K562 (cell line): Measurements from ENCODE around the gene C5AR2. TPM values are rescaled to one million over a fixed set of nuclear protein-coding genes. Genes with fewer than 3 reads are reported as not detected.

Experiments
- ASH1L ChIP-seq: fragments of 450-650 bp; IDR thresholded peaks from 2 replicates; pipeline ENCODE4 v1.6.1; 2018; ENCODE audit warnings: borderline replicate concordance, mild to moderate bottlenecking, low read depth; ENCODE audit not compliant: partially characterized antibody
- C11orf30 ChIP-seq: fragments of 450-650 bp; IDR thresholded peaks from 2 replicates; pipeline ENCODE4 v1.6.1; 2016; ENCODE audit warnings: low read depth, mild to moderate bottlenecking
- CBFA2T3 ChIP-seq: fragments of 450-650 bp; IDR thresholded peaks from 2 replicates; pipeline ENCODE4 v1.6.1; 2017
- CXXC5 ChIP-seq: fragments of 250-450 bp; sonication (Bioruptor Pico); IDR thresholded peaks from 2 replicates; pipeline ENCODE4 v1.8.0; 2022; ENCODE audit warnings: inconsistent platforms, mild to moderate bottlenecking, moderate library complexity
- FOS ChIP-seq: IDR thresholded peaks from 3 replicates; pipeline ENCODE4 v1.6.1; 2011; ENCODE audit not compliant: insufficient read length; ENCODE audit errors: extremely low read depth
- HMGN3 ChIP-seq: IDR thresholded peaks from 2 replicates; pipeline ENCODE4 v1.6.1; 2011; ENCODE audit warnings: borderline replicate concordance, low read depth, mild to moderate bottlenecking, mixed read lengths, low read length; ENCODE audit not compliant: insufficient read length; ENCODE audit errors: extremely low read depth
- HMGXB4 ChIP-seq: sonication (generic); formaldehyde crosslinking; IDR thresholded peaks from 2 replicates; pipeline ENCODE4 v1.8.1; 2023; ENCODE audit warnings: mild to moderate bottlenecking, missing genetic modification reagents
- MITF ChIP-seq: IDR thresholded peaks from 2 replicates; pipeline ENCODE4 v1.6.1; 2014; ENCODE audit warnings: antibody characterized with exemption
- NKRF ChIP-seq: fragments of 450-650 bp; IDR thresholded peaks from 2 replicates; pipeline ENCODE4 v1.6.1; 2016; ENCODE audit warnings: borderline replicate concordance
- RBM15 ChIP-seq: fragments of 200-400 bp; formaldehyde crosslinking; IDR thresholded peaks from 2 replicates; pipeline ENCODE4 v1.6.1; 2018; ENCODE audit warnings: mild to moderate bottlenecking, low read length, moderate library complexity; ENCODE audit not compliant: insufficient read depth
- RNF2 ChIP-seq: sonication (generic); IDR thresholded peaks from 2 replicates; pipeline ENCODE4 v1.6.1; 2016
- THRB ChIP-seq: fragments of 450-650 bp; formaldehyde crosslinking; conservative IDR thresholded peaks from 2 replicates; pipeline ENCODE4 v1.4.0; 2022; ENCODE audit warnings: mild to moderate bottlenecking, missing genetic modification characterization
- VEZF1 ChIP-seq: fragments of 200-800 bp; sonication (Bioruptor generic); IDR thresholded peaks from 2 replicates; pipeline ENCODE4 v1.6.1; 2017; ENCODE audit warnings: missing genetic modification characterization, missing compliant biosample characterization
- YY1 ChIP-seq, 3 experiments: IDR thresholded peaks; 2 replicates each; pipeline ENCODE4 v1.6.1; 2011; ENCODE audit warnings: low read length in 2 of 3, mild to moderate bottlenecking in 2 of 3, moderate library complexity in 2 of 3, borderline replicate concordance in 1 of 3, control low read depth in 1 of 3, low read depth in 1 of 3; ENCODE audit not compliant: insufficient read depth in 3 of 3, insufficient replicate concordance in 2 of 3, control insufficient read depth in 1 of 3, insufficient read length in 1 of 3; ENCODE audit errors: extremely low read depth in 1 of 3
- ZBTB33 ChIP-seq: sonication (generic); formaldehyde crosslinking; IDR thresholded peaks from 2 replicates; pipeline ENCODE4 v1.8.1; 2023; ENCODE audit warnings: mild to moderate bottlenecking, missing genetic modification reagents
- ZNF12 ChIP-seq: sonication (generic); formaldehyde crosslinking; IDR thresholded peaks from 2 replicates; pipeline ENCODE4 v1.4.0; 2020; ENCODE audit warnings: mild to moderate bottlenecking, missing genetic modification reagents
- polyA plus RNA-seq, 8 experiments: library from polyadenylated mRNA; depleted of rRNA in 4 of 8; stranded (reverse) in 5 of 8; unstranded in 3 of 8; fragments of >200 nt; fragmentation: Nextera tagmentation in 2 of 8; fragmentation: Illumina TruSeq in 1 of 8; extraction: Ambion mirVana in 2 of 8; extraction: Trizol in 1 of 8; gene quantifications; 2 replicates each; pipeline versions ENCODE4 v1.2.1 to v1.2.3, GENCODE V29; 2011 to 2014; ENCODE audit warnings: inconsistent platforms in 1 of 8, missing spikeins in 1 of 8
- total RNA-seq, 7 experiments: library from RNA; depleted of rRNA in 6 of 7; stranded (reverse); fragments of >200 nt in 6 of 7; fragmentation: Illumina TruSeq in 2 of 7; extraction: Trizol in 2 of 7; gene quantifications; 2 replicates each; pipeline versions ENCODE4 v1.2.1 to v1.2.3, GENCODE V29; 2011 to 2021; ENCODE audit warnings: low replicate concordance in 1 of 7

Gene C5AR2
- total and polyA plus RNA-seq, 9 of the 15 experiments (the other 6 are each of a cell fraction or from before 2014, with no cell fraction given): 0.01 to 1.1 (median 0.13) TPM

- TF ChIP-seq HMGN3: no peak
- TF ChIP-seq ASH1L: no peak
- TF ChIP-seq HMGXB4 (CRISPR knock-in tag): no peak
- peak; percentile 45; the same call in 1 of the 2 replicates for TF ChIP-seq NKRF
- TF ChIP-seq MITF: peak; percentile 80
- TF ChIP-seq ZNF12: no peak
- TF ChIP-seq FOS: peak; percentile 64
- peak in 1 of 3 experiments; percentile 4 for TF ChIP-seq YY1 (IDR thresholded peaks at IDR 0.05; ENCODE audit: borderline replicate concordance in 1 of 3, control insufficient read depth in 1 of 3, extremely low read depth in 1 of 3, insufficient read depth in 3 of 3, insufficient read length in 1 of 3, insufficient replicate concordance in 2 of 3, low read depth in 1 of 3, low read length in 2 of 3)
- no peak for TF ChIP-seq THRB
- peak; percentile 94 for TF ChIP-seq VEZF1 (CRISPR knock-in tag)
- no peak for TF ChIP-seq RBM15
- peak; percentile 89 for TF ChIP-seq C11orf30
- TF ChIP-seq ZBTB33 (CRISPR knock-in tag): no peak
- peak; percentile 72 for TF ChIP-seq CXXC5 (CRISPR knock-in tag)
- peak; percentile 32 for TF ChIP-seq CBFA2T3
- TF ChIP-seq RNF2: peak; percentile 74
Observed at GRCh38 chr19:47315125-47315821, 16.7 kb upstream of the C5AR2 start (continued).
